HG02970 (cell line): ENCODE data around the gene MOGAT1.
A peak's percentile ranks its signal among the peaks of the same experiment; 100 is the strongest.
"Not testable (repeated sequence)": the region's sequence is repeated elsewhere in the genome, so short reads cannot be mapped to it uniquely, and the experiment has no call there.

Source experiments
- ATAC-seq: cut with Tn5 transposase; IDR thresholded peaks from one replicate; pipeline ENCODE4 v1.9.1; 2021; ENCODE audit warnings: mild to moderate bottlenecking, moderate library complexity, moderate number of reproducible peaks; ENCODE audit not compliant: unreplicated experiment, low FRiP score

MOGAT1 gene

DNA sequence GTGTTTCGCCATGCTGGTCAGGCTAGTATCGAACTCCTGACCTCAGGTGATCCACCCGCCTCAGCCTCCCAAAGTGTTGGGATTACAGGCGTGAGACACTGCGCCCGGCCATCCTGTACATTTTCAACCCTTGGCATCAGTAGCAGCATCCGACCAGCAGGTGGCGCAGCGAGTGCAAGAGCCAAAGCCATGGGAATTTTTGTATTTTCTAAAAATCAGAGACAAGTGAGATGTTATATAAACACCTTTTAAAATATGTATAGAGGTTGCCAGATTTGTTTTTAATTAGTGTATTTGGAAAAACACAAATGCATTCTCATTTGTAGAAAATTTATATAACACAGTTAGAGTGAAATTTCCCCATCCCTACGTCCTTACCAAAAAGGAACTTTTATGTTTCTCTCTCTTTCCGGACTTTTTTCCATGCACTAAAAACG lies 36.8 kb downstream of the MOGAT1 start:
- no peak for ATAC-seq

DNA sequence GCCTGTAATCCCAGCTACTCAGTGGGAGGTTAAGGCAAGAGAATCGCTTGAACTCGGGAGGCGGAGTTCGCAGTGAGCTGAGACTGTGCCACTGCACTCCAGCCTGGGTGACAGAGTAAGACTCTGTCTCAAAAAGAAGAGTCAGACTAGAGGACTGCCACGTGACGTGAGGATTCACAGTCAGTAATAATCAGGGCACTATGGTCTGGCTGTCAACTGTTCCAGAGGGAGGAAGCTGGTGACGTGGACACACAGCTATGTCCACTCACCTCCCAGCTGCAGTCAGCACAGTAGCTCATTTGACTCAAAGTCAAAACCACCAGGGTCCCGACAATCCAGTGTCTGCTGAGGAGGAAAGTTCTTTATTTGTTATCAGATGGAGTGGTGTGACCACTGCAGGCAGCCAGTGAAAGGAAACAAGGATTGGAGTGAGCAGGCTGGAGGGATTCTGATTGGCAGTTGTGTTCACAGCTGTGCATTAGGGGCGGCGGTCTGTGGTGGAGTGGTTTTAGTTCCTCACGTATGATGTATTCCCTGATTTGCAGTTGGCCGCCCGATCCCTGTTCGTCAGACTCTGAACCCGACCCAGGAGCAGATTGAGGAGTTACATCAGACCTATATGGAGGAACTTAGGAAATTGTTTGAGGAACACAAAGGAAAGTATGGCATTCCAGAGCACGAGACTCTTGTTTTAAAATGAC lies 37.9 kb downstream of the MOGAT1 start:
- ATAC-seq, result no peak

DNA sequence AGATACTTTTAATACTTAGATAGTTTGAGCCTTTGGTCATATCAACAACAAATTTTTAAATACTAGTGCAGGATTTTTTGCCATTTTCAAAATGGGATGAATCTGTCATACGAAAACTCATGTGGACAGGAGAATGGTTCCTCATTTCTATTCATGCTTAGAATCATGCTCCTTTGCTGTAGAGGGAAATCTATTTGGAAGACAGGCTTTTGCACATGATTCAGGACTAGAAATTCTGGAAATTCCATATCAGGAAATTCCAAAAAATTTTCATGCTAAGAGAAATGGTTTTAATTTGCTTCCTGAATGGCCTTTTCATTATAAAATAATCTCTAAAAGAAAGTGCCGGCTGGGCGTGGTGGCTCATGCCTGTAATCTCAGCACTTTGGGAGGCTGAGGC lies 39.3 kb downstream of the MOGAT1 start:
- no peak for ATAC-seq

DNA sequence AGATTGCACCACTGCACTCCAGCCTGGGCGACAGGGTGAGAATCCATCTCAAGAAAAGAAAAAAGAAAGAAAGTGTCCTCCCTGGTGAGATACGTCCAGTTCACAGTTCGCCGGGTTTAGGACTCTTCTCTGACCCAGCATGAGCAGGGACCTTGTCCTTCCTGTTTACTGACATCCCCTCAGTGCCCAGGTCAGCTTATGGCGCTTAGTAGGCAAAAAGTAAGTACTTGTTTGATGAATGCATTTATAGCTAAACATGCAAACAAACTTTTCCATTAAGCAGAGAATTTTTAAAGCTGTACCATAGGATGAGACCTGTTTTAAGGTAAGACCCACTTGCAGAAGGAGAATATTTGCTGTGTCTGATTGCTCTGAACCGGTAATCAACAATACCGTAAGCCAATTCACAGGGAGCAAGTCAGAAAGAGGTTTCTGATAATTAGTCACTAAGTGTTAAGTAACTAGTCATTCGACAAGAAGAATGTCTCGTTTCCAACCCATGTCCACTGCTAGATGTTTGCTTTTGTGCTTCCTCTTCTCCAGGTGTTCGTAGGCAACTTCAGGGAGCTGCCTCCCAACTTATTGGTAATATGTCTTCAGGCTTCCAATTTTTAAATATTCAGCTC lies 40.0 kb downstream of the MOGAT1 start:
- no peak for ATAC-seq

DNA sequence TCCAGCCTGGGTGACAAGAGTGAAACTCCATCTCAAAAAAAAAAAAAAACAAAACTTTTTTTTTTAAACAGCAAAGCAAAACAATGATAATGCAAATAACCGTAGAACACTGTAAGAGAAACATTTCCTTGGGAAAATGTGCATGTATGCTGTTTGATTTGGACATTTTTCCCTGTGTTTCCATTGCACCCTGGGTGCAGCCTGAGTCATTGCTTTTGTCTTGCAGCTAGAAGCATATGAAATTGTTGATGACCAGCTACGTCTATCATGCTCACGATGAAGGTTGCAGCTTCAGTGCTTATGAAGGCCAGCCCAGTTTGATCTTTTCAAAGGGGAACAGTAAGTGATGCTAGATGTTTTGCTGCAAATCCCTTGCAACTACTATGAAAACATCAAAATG lies 41.5 kb downstream of the MOGAT1 start:
- ATAC-seq, result no peak

DNA sequence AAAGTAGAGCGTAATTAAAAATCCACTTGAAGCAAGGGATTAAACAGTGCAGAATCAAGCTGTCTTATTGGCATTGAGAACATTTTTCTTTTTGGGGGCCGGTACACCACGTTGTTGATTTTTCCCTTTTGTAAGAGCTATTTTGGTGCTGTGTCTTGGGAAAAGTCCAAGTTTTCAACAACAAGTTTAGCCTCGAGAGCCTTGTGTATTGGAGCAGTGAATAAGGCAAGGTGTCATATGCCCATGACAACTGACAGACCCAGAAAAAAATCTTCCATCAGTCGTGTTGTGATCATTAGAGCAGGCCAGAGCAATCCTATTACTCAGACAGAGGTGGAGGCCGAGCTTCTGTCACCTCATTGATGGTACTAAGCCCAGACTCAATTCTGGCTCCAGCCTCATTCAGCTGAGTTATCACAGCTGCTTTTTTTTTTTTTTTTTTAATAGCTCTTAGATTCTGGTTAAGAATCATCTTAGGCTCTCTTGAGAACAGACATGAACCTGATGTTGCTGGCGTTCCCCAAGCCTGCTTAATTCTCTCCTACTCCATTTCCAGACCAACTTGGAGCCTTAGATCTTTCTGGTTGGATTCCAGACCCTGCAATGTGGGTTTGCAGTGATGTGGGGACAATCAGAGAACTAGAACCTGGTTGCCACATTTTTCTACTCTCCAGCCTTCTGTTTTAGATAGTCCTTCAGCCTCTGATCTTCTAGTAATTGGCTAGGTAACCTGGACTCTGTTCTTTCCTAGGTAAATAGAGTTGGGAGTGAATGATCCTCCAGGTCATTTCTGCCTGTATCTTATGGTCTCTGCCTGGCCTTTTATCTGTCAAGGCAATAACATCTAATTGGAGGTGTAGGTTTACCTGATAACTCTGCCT lies 43.1 kb downstream of the MOGAT1 start:
- ATAC-seq, result no peak

DNA sequence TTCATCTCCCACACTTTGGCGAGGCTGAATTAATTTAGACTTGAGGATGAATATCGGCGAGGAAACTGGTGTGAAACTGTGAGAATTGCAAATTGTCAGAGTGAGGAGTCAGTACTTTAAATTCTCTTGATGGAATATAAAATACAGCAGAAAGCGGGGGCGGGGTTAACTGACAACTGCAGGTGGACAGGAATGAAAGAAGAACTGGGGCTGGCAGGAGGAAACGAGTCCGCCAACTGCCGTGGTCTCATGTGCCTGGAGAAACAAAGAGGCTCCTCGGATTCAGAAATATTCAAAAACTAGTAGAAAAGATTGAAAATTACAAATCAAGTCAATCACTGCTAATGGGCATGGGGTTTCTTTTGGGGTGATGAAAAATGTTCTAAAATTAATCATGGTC lies 44.3 kb downstream of the MOGAT1 start:
- ATAC-seq, result no peak

DNA sequence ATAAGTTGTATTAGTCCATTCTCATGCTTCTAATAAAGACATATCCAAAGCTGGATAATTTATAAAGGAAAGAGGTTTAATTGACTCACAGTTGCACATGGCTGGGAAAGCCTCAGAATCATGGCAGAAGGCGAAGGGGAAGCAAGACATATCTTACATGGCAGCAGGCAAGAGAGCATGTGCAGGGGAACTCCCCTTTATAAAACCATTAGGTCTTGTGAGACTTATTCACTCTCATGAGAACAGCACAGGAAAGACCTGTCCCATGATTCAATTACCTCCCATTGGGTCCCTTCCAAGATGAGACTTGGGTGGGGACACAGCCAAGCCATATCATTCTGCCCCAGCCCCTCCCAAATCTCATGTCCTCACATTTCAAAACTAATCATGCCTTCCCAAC lies 48.3 kb downstream of the MOGAT1 start:
- ATAC-seq, result not testable (repeated sequence)

DNA sequence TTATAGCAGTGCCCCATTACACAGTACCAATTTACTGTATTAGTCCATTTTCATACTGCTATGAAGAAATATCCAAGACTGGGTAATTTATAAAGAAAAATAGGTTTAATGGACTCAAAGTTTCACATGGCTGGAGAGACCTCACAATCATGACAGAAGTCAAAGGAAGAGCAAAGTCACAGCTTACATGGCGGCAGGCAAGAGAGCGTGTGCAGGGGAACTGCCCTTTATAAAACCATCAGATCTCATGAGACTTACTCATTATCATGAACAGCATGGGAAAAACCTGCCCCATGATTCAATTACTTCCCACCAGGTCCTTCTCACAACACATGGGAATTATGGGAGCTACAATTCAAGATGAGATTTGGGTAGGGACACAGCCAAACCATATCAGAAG lies 50.1 kb downstream of the MOGAT1 start:
- ATAC-seq, result not testable (repeated sequence)

DNA sequence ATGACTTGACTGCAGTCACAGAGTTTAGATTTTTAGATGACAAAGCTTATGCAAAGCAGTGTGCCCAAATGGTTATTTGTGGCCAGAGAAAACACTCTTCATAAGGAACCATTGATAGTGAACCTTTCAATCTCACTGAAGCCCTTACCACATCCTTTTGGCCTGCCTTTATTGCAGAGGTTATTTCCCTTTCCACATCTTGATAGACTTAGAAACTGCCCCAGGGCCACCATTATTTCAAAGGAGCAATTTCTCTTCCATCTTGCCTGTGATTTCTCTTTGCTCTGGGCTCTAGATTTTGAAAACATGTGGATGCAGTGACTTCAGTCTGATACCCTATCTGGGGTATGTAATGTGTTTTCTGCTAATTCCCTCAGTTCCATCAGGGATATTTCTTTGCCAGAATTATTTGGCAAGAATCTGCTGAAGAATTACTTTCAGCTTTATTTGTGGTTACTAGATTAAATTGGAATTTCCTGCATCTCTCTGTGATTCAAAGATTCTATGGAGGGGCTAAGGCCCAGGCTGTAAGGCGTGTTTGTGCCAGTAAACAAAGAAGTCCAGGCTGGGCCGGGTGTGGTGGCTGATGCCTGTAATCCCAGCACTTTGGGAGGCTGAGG lies 51.0 kb downstream of the MOGAT1 start:
- ATAC-seq, result peak; percentile 93

DNA sequence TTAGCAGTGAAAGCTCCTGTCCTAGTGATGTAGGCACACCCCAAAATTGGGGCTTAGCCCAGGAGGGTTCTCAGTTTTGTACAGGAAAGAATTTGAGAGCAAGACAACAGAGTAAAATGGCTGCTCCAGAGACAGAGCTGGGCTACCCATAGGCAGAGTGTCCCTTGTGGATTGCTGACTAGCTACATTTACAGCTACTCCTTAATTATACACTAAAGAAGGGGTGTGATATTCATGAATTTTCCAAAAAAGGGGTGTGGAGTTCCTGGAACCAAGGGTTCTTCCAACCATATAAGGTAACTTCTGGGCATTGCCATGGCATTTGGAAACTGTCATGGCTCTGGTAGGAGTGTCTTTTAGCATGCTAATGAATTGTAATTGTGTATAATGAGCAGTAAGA lies 52.8 kb downstream of the MOGAT1 start:
- no peak for ATAC-seq

DNA sequence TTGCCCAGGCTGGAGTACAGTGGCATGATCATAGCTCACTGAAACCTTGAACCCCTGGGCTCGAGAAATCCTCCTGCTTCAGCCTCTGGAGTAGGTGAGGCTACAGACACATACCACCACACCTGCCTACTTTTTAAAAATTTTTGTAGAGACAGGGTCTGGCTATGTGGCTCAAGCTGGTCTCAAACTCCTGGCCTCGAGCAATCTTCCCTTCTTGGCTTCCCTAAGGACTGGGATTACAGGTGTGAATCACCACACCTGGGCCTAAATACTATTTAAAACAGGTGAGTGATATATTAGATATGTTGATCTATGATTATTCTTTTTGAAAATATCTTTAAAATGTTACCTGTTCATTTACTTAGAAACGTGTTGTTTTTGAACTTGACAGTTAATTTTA lies 57.2 kb downstream of the MOGAT1 start:
- no peak for ATAC-seq

DNA sequence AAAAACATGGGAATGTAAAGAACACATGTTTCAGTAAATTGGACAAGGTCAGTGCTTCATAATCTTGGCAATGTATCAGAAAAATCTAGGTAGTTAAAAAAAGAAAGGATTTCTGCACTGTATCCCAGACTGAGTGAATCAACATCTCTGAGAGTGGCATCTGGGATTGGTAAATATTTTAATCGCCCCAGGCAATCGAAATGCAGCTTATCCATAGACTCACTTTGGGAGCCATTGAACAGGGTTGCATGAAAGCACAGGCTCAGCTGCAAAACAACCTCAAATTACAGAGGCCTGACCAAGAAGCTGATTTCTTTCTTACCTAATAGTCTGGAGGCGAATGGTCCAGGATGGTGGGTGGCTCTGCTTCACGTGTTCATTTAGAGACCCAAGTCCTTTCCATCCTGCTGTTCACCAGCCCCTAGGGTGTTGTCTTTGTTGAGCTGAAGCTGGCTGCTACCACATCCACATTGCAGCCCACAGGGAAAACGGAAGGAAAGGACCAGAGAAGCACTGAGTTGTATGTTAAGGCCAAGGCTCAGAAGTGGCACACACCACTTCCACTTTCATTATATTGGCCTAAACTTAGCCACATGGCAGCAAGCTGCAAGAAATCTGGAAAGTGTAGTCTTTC lies 59.0 kb downstream of the MOGAT1 start:
- no peak for ATAC-seq

DNA sequence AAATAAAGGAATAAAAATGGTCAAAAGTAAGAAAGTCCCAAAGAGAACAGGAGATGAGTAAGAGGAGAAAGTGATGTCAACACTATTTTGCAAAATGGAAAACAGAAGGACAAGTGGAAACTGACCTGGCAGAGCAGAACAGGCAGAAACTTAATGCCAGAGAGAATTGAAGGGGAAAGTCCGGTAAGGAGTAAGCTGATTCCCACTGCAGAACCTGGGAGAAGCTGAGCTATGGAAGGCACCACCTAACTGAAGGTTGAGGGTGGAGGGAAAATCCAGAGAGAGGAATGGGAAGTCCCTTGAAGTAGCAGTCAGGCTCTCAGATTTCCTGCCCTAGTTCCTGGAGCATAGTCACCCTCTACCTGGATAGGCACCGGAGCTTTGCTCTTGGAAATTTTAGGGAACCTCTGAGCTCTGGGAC lies 59.8 kb downstream of the MOGAT1 start:
- no peak for ATAC-seq

DNA sequence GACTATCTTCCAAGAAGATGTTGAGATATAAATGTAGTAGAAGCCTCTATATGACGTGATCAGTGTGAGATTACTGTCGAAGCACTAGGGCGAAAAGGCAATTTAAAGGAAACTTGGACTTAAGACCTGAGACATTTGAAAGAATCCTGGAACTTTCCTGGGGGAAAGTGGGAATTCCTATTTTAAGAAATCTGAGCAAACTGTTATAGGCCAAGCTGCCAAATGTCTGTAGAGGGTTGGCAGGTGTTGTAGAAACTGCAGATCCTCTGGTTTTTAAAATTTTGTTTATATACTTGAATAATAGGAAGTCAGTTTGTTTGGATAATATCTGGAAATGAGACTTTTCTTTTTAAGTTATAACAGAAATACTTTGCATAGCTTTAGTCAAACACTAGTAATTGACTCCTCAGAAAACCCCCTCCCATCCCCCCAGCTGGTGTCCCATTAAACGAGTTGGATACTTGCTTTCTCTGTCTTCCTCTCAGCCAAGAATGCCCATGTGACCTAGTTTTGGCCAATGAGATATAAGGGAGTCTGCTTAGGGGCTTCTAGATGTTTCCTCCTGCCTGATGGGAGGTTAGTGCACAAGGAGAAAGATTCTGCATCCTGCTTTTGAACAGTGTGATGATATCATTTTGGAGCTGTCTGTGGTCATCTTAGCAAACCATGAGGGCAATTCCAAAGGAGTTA lies 61.2 kb downstream of the MOGAT1 start:
- ATAC-seq, result no peak

DNA sequence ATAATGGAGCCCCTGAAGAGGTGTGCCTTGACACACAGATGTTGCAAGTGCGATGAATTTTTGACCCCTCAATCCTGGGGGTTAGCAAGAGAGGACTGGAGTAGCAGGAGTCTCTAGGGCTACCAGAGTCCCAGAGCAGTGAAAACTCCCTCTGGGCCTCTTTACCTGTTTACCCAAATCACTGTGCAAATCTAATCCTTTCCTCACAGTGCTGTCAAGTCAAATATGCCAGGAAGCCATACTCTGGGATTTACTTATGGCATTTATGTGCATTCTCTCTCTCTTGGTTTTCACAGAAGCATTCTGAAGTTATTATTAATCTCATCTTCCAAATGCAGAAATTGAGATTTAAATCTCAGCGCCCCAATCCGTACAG lies 62.0 kb downstream of the MOGAT1 start:
- ATAC-seq, result no peak

DNA sequence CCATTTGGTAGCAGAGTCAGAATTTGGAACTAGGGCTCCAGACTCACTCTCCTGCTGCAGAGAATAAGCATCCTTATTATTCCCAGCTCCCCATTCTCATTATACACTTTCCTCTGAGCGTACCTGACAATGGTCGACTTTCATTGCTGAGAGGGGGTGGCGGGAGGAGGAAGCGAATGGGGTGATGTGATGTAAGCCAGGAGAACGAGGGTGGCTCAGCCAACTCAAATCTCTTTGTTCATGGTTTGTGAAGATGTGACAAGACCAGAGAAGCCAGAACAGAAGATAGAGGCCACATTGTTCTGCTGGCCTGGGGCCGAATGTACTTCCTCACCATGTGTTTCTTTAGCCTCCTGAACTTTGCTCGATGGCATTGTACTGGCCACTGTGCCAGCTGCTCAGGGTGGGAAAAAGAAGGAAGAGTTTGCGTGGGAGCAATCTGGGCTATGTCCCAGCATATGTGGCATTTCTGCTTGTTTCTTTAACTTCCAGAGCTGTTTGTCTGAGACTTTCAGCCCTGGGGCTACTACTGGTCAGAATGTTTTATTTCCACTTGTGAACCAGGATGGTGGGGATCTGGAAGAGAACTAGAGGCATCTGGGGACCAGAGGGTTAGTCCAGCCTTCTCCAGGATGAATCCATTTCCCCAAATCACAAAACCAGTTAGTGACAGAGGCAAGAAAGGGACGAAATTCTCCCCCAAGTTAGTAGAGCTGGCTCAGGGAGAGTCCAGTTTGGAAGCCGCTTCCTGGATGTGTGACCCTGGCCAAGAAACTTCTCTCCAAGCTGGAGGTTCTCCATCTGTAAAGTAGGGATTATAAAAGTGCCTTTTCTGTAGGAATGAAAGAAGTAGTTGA lies 62.6 kb downstream of the MOGAT1 start:
- no peak for ATAC-seq

DNA sequence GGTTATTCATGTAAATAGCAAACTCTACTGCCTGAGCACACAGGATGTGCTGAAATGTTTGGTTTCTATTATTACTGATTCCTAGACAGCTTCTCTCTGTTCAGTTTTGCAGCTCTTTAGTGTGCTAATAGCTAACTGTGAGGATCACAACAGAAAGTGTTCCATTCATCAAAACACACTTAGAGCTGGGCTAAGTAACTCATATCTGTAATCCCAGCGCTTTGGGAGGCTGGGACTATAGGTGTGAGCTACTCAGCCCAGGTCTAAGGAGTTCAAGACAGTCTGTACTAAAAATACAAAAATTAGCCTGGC lies 63.2 kb downstream of the MOGAT1 start:
- peak; percentile 58 for ATAC-seq

DNA sequence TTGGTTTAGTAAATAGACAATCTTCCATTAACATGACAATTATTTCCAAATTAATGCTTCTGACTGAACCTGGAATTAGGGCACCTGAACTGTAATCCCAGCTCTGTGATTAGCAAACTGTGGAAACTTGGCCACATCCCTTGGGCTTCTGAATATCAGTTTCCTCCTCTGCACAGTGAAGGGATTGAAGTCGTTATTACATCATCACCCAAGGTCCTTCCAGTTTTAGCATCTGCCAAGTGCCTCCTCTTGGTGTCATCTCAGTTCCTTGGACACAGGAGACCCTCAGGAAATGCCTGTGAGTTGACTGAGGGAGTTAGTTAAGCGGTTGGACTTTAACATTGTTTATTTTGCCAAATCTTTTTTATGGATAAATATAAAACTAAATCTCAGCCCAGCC lies 64.8 kb downstream of the MOGAT1 start:
- no peak for ATAC-seq
